WTC11 (cell line): ENCODE measurements around the gene CYP11A1.

Experiments
- ATF1 ChIP-seq: sonication (generic); formaldehyde crosslinking; IDR thresholded peaks from 2 replicates; pipeline ENCODE4 v1.8.1; 2023; ENCODE audit warnings: mild to moderate bottlenecking, moderate library complexity, missing genetic modification reagents
- CBFB ChIP-seq: sonication (generic); formaldehyde crosslinking; IDR thresholded peaks from 2 replicates; pipeline ENCODE4 v1.8.1; 2022; ENCODE audit warnings: mild to moderate bottlenecking, low read depth, missing genetic modification reagents
- CTCF ChIP-seq: fragments of 200-600 bp; IDR thresholded peaks from 2 replicates; pipeline ENCODE4 v1.8.0; 2022; ENCODE audit warnings: antibody characterized with exemption
- JUN ChIP-seq: sonication (generic); formaldehyde crosslinking; IDR thresholded peaks from 2 replicates; pipeline ENCODE4 v1.8.0; 2023; ENCODE audit warnings: mild to moderate bottlenecking, missing genetic modification reagents
- MAX ChIP-seq: sonication (generic); formaldehyde crosslinking; IDR thresholded peaks from 2 replicates; pipeline ENCODE4 v1.8.0; 2022; ENCODE audit warnings: mild to moderate bottlenecking, missing genetic modification reagents
- MYBL2 ChIP-seq: sonication (generic); formaldehyde crosslinking; IDR thresholded peaks from 2 replicates; pipeline ENCODE4 v1.8.1; 2023; ENCODE audit warnings: mild to moderate bottlenecking, moderate library complexity, missing genetic modification reagents
- NR1H2 ChIP-seq: sonication (generic); formaldehyde crosslinking; IDR thresholded peaks from 2 replicates; pipeline ENCODE4 v1.9.0; 2021; ENCODE audit warnings: mild to moderate bottlenecking, moderate library complexity, missing genetic modification reagents
- NR3C1 ChIP-seq: sonication (generic); formaldehyde crosslinking; conservative IDR thresholded peaks from 2 replicates; pipeline ENCODE4 v1.8.1; 2023; ENCODE audit warnings: low read depth, mild to moderate bottlenecking, missing genetic modification reagents
- SMAD3 ChIP-seq: sonication (generic); formaldehyde crosslinking; IDR thresholded peaks from 2 replicates; pipeline ENCODE4 v1.8.0; 2022; ENCODE audit warnings: missing genetic modification reagents, mild to moderate bottlenecking, borderline replicate concordance
- TF ChIP-seq, protein P1 (sequence below): sonication (generic); formaldehyde crosslinking; IDR thresholded peaks from 2 replicates; pipeline ENCODE4 v1.8.1; 2023; ENCODE audit warnings: mild to moderate bottlenecking, missing genetic modification reagents, moderate library complexity

GRCh38 chr15:74403588-74403919 lies 36.1 kb upstream of the CYP11A1 start:
- TF ChIP-seq CTCF = no peak
- no peak for TF ChIP-seq JUN
- TF ChIP-seq SMAD3 = no peak
- TF ChIP-seq NR3C1 (CRISPR knock-in tag) = no peak
- TF ChIP-seq MYBL2 (CRISPR knock-in tag) = no peak
- TF ChIP-seq, protein P1, sequence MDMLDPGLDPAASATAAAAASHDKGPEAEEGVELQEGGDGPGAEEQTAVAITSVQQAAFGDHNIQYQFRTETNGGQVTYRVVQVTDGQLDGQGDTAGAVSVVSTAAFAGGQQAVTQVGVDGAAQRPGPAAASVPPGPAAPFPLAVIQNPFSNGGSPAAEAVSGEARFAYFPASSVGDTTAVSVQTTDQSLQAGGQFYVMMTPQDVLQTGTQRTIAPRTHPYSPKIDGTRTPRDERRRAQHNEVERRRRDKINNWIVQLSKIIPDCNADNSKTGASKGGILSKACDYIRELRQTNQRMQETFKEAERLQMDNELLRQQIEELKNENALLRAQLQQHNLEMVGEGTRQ (CRISPR knock-in tag) = no peak
- no peak for TF ChIP-seq MAX (CRISPR knock-in tag)
- no peak for TF ChIP-seq NR1H2 (CRISPR knock-in tag)
- TF ChIP-seq ATF1 (CRISPR knock-in tag) = no peak
- TF ChIP-seq CBFB (CRISPR knock-in tag) = no peak
